ENCODE measurements around the gene CDH9. TPM values are rescaled to one million over a fixed set of nuclear protein-coding genes. Genes with fewer than 3 reads are reported as not detected.
"Not testable (repeated sequence)": the region's sequence is repeated elsewhere in the genome, so short reads cannot be mapped to it uniquely, and the experiment has no call there.

CDH9 gene
- total and polyA plus RNA-seq, 9 donors, result not detected

DNA sequence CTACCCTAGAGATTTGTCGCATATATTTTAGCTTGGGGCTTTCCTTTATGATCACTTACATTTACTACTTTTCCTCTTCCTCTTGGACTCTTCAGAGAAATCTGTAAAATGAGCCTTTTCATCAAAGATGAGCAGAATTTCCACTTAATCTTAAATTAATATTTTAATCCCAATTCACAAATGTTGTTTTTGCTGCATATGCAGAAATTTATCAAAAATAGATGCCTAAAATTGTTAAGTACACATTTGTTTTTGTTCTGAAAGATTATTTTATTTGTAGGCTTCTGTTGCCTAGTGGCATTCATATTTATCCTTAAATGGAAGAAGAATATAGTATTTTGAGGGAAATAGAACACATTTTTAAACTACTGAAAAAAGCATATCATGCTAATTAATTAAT, 168.6 kb downstream of the CDH9 start:
- no peaks in the 10 kb centered on the region for H3K27me3 ChIP-seq
- H3K4me1 ChIP-seq (ENCODE audit: insufficient read depth), result no peaks in the 10 kb centered on the region
- H3K9me3 ChIP-seq, result no peaks in the 10 kb centered on the region
- intact Hi-C loops (cut with DNase I), result no loop called here
- no peak for DNase-seq
- WGBS, 3 donors, result 91 to 94% (median 91%) methylated on average over 1 of the region's 1 CpG
- no peaks in the 10 kb centered on the region for H3K36me3 ChIP-seq
- H3K4me3 ChIP-seq, result no peak overlapping the region
- no peak overlapping the region for H3K27ac ChIP-seq
- TF ChIP-seq POLR2A (IDR thresholded peaks at IDR 0.05) (no peak), EP300 (IDR thresholded peaks at IDR 0.05) (no peak)
- TF ChIP-seq, protein P1, sequence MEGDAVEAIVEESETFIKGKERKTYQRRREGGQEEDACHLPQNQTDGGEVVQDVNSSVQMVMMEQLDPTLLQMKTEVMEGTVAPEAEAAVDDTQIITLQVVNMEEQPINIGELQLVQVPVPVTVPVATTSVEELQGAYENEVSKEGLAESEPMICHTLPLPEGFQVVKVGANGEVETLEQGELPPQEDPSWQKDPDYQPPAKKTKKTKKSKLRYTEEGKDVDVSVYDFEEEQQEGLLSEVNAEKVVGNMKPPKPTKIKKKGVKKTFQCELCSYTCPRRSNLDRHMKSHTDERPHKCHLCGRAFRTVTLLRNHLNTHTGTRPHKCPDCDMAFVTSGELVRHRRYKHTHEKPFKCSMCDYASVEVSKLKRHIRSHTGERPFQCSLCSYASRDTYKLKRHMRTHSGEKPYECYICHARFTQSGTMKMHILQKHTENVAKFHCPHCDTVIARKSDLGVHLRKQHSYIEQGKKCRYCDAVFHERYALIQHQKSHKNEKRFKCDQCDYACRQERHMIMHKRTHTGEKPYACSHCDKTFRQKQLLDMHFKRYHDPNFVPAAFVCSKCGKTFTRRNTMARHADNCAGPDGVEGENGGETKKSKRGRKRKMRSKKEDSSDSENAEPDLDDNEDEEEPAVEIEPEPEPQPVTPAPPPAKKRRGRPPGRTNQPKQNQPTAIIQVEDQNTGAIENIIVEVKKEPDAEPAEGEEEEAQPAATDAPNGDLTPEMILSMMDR (IDR thresholded peaks at IDR 0.05), result no peak

DNA sequence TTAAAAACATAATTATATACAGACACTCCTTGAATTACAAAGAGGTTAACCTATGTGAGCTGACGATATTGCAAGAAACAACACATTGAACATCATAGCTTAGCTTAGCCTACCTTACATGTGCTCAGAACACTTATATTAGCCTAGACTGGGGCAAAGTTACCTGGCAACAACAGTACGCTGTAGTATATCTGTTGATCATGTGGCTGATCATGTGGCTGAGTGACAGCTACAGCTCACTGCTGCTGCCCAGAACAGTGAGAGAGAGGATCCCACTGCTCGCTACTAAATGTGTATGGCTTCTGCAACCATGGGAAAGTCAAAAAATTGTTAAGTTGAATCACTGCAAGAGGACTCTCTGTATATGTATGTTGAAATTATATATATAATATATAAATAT, 169.9 kb downstream of the CDH9 start:
- Histone ChIP-seq H3K4me3 (no peak overlapping the region), H3K36me3 (no peaks in the 10 kb centered on the region), H3K27me3 (no peaks in the 10 kb centered on the region), H3K9me3 (no peaks in the 10 kb centered on the region), H3K4me1 (ENCODE audit: insufficient read depth) (no peaks in the 10 kb centered on the region), H3K27ac (no peak overlapping the region)
- no peak for DNase-seq
- intact Hi-C loops (cut with DNase I), result no loop called here
- no peak for TF ChIP-seq POLR2A (IDR thresholded peaks at IDR 0.05)
- no peak for TF ChIP-seq EP300 (IDR thresholded peaks at IDR 0.05)
- TF ChIP-seq, protein P1 (IDR thresholded peaks at IDR 0.05), result no peak
- 82 to 90% (median 86%) methylated on average over 3 of the region's 3 CpGs for WGBS, 3 donors

DNA sequence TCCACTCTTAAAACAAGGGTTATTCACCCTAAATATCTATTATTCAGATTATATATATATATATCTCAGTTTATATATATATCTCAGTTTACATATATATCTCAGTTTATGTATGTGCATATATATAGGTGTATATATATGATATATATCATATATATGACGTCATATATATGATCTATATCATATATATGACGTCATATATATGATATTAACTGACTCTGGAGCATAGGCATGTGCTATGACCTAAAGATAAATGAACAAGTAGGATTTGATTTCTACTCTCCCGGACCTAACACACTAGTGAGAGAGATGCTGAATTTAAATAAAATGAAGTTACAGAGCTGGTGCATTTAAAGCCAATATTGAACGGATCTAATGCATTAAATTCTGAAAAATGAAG, 174.3 kb downstream of the CDH9 start:
- DNase-seq, result no peak
- WGBS, 3 donors, result 51 to 64% (median 53%) methylated on average over 4 of the region's 4 CpGs
- H3K36me3 ChIP-seq, result no peaks in the 10 kb centered on the region
- no peak for TF ChIP-seq EP300 (IDR thresholded peaks at IDR 0.05)
- TF ChIP-seq, protein P1 (IDR thresholded peaks at IDR 0.05), result no peak
- TF ChIP-seq POLR2A (IDR thresholded peaks at IDR 0.05), result no peak
- H3K4me3 ChIP-seq, result no peak overlapping the region
- no peaks in the 10 kb centered on the region for H3K4me1 ChIP-seq (ENCODE audit: insufficient read depth)
- intact Hi-C loops (cut with DNase I), result no loop called here
- H3K27ac ChIP-seq, result no peak overlapping the region
- no peaks in the 10 kb centered on the region for H3K9me3 ChIP-seq
- no peaks in the 10 kb centered on the region for H3K27me3 ChIP-seq

DNA sequence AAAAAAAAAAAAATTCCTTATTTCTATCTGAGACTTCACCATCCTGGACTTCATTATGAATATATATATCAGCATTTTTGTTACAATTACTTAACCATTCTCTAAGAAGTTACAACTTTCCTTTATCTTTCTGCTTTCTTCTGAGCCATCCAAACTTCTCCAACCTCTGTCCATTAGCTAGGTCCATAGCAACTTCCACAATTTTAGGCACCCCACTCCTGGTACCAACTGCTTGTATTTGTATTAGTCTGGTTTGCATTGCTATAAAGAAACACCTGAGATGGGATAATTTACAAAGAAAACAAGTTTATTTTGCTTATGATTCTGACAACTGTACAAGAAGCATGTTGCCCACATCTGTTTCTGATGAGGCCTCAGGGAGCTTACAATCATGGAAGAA, 182.1 kb downstream of the CDH9 start:
- Histone ChIP-seq H3K27me3 (no peaks in the 10 kb centered on the region), H3K36me3 (no peaks in the 10 kb centered on the region), H3K27ac (no peak overlapping the region), H3K9me3 (no peaks in the 10 kb centered on the region), H3K4me1 (ENCODE audit: insufficient read depth) (no peaks in the 10 kb centered on the region), H3K4me3 (no peak overlapping the region)
- no peak for TF ChIP-seq POLR2A (IDR thresholded peaks at IDR 0.05)
- TF ChIP-seq, protein P1 (IDR thresholded peaks at IDR 0.05), result no peak
- TF ChIP-seq EP300 (IDR thresholded peaks at IDR 0.05), result no peak
- no peak for DNase-seq
- intact Hi-C loops (cut with DNase I), result no loop called here

DNA sequence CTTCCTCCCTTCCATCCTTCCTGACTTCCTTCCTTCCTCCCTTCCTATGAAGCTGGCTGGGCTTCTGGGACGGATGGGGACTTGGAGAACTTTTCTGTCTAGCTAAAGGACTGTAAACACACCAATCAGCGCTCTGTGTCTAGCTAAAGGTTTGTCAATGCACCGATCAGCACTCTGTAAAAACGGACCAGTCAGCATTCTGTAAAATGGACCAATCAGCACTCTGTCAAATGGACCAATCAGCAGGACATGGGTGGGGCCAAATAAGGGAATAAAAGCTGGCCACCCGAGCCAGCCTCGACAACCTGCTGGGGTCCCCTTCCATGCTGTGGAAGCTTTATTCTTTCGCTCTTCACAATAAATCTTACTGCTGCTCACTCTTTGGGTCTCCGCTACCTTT, 185.9 kb downstream of the CDH9 start:
- H3K27me3 ChIP-seq; DNase-seq; H3K4me1 ChIP-seq (ENCODE audit: insufficient read depth); intact Hi-C loops (cut with DNase I); H3K27ac ChIP-seq; H3K9me3 ChIP-seq; H3K36me3 ChIP-seq; H3K4me3 ChIP-seq: not testable (repeated sequence)
- WGBS, 3 donors, result 84 to 89% (median 85%) methylated on average over 8 of the region's 8 CpGs
